DND-41 (cell line): Measurements from ENCODE around the gene PIGV.

ENCODE experiments used
- ATAC-seq: fragments of 200-7000 bp; cut with Tn5 transposase; 3 replicates; pipeline ENCODE4 v1.9.1; 2021; ENCODE audit warnings: low read depth; ENCODE audit not compliant: insufficient read depth
- DNase-seq: peaks from one replicate; pipeline ENCODE4 v3.0.0-alpha.2; 2020
- H2AFZ ChIP-seq: 2 replicates; pipeline ENCODE4 v1.6.0; 2012; ENCODE audit warnings: low read depth, low read length
- H3K27ac ChIP-seq: 2 replicates; pipeline ENCODE4 v1.5.1; 2012; ENCODE audit warnings: low read length, inconsistent platforms
- H3K27me3 ChIP-seq: fragments of 200-600 bp; sonication (generic); 2 replicates; pipeline ENCODE4 v1.6.0; 2012; ENCODE audit warnings: low read length, mild to moderate bottlenecking, inconsistent platforms; ENCODE audit not compliant: insufficient read depth, poor library complexity
- H3K36me3 ChIP-seq: 2 replicates; pipeline ENCODE4 v1.5.1; 2012; ENCODE audit warnings: low read length, inconsistent platforms; ENCODE audit not compliant: insufficient read depth
- H3K4me1 ChIP-seq: 2 replicates; pipeline ENCODE4 v1.5.1; 2012; ENCODE audit warnings: mild to moderate bottlenecking, low read length; ENCODE audit not compliant: insufficient read depth
- H3K4me2 ChIP-seq: 2 replicates; pipeline ENCODE4 v1.6.0; 2012; ENCODE audit warnings: mild to moderate bottlenecking, moderate library complexity, low read length, inconsistent platforms; ENCODE audit not compliant: insufficient read depth
- H3K4me3 ChIP-seq, 2 experiments: fragments of 200-600 bp in 1 of 2; shearing (Covaris generic) in 1 of 2; 2 replicates each; pipeline ENCODE4 v1.5.1; 2012 to 2016; ENCODE audit warnings: inconsistent platforms in 2 of 2, low read length in 2 of 2, mild to moderate bottlenecking in 2 of 2, low read depth in 1 of 2, moderate library complexity in 1 of 2
- H3K79me2 ChIP-seq: 2 replicates; pipeline ENCODE4 v1.6.0; 2012; ENCODE audit warnings: low read length, inconsistent platforms; ENCODE audit not compliant: insufficient read depth
- H3K9ac ChIP-seq: 2 replicates; pipeline ENCODE4 v1.6.0; 2012; ENCODE audit warnings: low read depth, mild to moderate bottlenecking, inconsistent platforms, low read length, moderate library complexity
- H3K9me3 ChIP-seq: 2 replicates; pipeline ENCODE4 v1.5.1; 2012; ENCODE audit warnings: low read length, moderate library complexity, mild to moderate bottlenecking, inconsistent platforms; ENCODE audit not compliant: insufficient read depth, severe bottlenecking
- H4K20me1 ChIP-seq: 2 replicates; pipeline ENCODE4 v1.6.0; 2012; ENCODE audit warnings: low read length; ENCODE audit not compliant: insufficient read depth
- CTCF ChIP-seq: IDR thresholded peaks from 2 replicates; pipeline ENCODE4 v1.5.1; 2012; ENCODE audit warnings: borderline replicate concordance, low read length, moderate library complexity, mild to moderate bottlenecking; ENCODE audit not compliant: poor library complexity, severe bottlenecking; ENCODE audit errors: extremely low read depth
- EZH2 ChIP-seq: IDR thresholded peaks from 3 replicates; pipeline ENCODE4 v1.6.1; 2012; ENCODE audit warnings: borderline replicate concordance, low read depth, mild to moderate bottlenecking, moderate library complexity, low read length, inconsistent platforms; ENCODE audit not compliant: severe bottlenecking

PIGV gene

GRCh38 chr1:26767714-26768113, 20.0 kb upstream of the PIGV start:
- TF ChIP-seq EZH2 (no peak), CTCF (no peak)
- H3K27ac ChIP-seq: no peak overlapping the region

GRCh38 chr1:26768755-26769154, 19.0 kb upstream of the PIGV start:
- DNase-seq (no peak), ATAC-seq (no peak)
- no peaks in the 10 kb centered on the region for H3K4me1 ChIP-seq
- H2AFZ ChIP-seq: no peak overlapping the region
- H3K9ac ChIP-seq: no peak overlapping the region
- H3K4me2 ChIP-seq: no peak overlapping the region
- no peak for TF ChIP-seq CTCF
- TF ChIP-seq EZH2: no peak
- no peak overlapping the region for H3K27ac ChIP-seq
- H3K79me2 ChIP-seq: peaks cover 18% of the 10 kb centered on the region
- peaks cover 98% of the 10 kb centered on the region for H3K36me3 ChIP-seq
- H3K4me3 ChIP-seq: no peak overlapping the region
- H4K20me1 ChIP-seq: peaks cover 18% of the 10 kb centered on the region
- H3K9me3 ChIP-seq: no peaks in the 10 kb centered on the region
- H3K27me3 ChIP-seq: no peaks in the 10 kb centered on the region

More at GRCh38 chr1:26767714-26768113, 20.0 kb upstream of the PIGV start:
- H4K20me1 ChIP-seq: peaks cover 24% of the 10 kb centered on the region
- no peak overlapping the region for H3K9ac ChIP-seq
- H3K4me3 ChIP-seq: no peak overlapping the region
- peaks cover 98% of the 10 kb centered on the region for H3K36me3 ChIP-seq
- no peak overlapping the region for H3K4me2 ChIP-seq
- DNase-seq (no peak), ATAC-seq (no peak)
- no peak overlapping the region for H2AFZ ChIP-seq
- H3K4me1 ChIP-seq: no peaks in the 10 kb centered on the region
- peaks cover 24% of the 10 kb centered on the region for H3K79me2 ChIP-seq
- H3K27me3 ChIP-seq: no peaks in the 10 kb centered on the region
- H3K9me3 ChIP-seq: no peaks in the 10 kb centered on the region

- Histone ChIP-seq H3K4me2 (no peak overlapping the region), H3K4me1 (no peaks in the 10 kb centered on the region), H3K36me3 (peaks cover 98% of the 10 kb centered on the region), H3K9ac (no peak overlapping the region), H3K9me3 (no peaks in the 10 kb centered on the region), H3K4me3 (no peak overlapping the region), H2AFZ (no peak overlapping the region), H3K79me2 (peaks cover 24% of the 10 kb centered on the region), H3K27me3 (no peaks in the 10 kb centered on the region), H3K27ac (no peak overlapping the region), H4K20me1 (peaks cover 19% of the 10 kb centered on the region)
- DNase-seq (no peak), ATAC-seq (no peak)
- no peak for TF ChIP-seq EZH2
- TF ChIP-seq CTCF: no peak
Observed at GRCh38 chr1:26771285-26771642, 16.5 kb upstream of the PIGV start.
